Measurements from ENCODE around the gene XYLT1. TPM values are rescaled to one million over a fixed set of nuclear protein-coding genes. Genes with fewer than 3 reads are reported as not detected.
A peak's percentile ranks its signal among the peaks of the same experiment; 100 is the strongest.

Gene XYLT1
- total RNA-seq, 1 donor from 2014 or later = 1.4 TPM

GRCh38 chr16:17117906-17118577 lies 352.7 kb downstream of the XYLT1 start:
- no peak for DNase-seq (ENCODE audit: low read depth)

DNA sequence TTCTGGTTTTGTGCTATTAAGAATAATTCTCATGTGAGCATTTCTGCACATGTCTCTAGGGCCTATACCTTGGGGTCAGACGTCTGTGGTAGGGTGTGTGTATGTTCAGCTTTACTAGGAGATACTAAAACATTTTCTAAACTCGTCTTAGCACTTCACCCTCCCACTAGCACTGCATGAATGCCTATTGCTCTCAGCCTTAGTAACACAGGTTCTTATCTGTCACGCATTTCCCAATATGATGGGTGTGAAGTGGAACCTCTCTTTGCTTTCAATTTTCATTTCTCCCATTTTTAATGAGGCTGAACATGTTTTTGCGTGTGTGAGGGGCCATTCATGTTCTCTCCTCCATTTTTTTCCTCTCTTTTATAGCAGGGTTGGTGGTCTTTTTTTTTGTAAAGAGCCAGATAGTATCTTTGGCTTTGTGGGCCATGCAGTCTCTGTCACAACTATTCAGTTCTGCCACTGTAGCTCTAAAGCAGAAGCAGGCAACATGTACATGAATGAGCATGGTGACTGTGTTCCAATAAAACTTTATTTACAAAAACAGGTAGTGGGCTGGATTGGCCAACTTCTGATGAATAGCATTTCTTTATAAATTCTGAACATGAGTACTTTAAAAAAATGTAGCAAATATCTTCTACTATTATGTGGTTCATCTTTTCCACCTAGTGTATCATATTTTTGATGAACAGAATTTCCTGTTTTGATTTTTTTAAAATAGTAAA lies 354.0 kb downstream of the XYLT1 start:
- DNase-seq (ENCODE audit: low read depth) = no peak

DNA sequence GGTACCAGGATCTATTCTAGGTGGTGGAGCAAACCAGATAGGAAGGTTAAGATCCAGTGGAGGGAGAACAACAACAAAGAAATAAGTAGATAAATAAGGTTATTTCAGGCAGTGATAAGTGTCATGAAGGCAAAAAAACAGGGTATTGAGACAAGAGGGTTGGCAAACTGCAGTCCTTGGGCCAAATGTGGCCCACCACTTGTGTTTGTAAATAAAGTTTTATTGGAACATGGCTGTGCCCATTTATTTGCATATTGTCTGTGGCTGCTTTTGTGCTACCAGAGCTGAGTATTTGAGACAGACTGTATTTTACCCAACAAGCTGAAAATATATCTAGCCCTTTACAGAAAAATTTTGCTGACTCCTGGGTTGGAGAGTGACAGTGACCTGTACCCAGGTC lies 361.3 kb downstream of the XYLT1 start:
- no peak for DNase-seq (ENCODE audit: low read depth)

DNA sequence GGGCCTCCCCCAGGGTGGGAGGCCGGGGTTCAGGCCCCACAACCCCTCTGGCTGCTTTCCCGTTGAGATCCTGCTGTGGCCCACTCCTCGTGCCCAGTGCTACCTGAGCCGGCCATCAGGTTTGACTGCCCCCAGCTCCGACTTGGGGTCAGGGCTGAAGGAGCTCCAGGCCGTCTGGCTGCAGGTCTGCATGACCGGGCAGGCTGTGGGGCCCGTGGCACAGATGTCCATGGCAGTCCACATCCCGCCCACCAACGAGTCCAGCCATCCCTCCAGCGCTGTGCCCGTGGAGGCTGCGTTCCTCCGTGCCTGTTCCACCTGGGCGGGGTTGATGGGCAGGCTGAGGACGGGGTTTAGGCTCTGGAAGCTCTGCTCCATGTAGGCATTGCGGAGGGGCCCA lies 362.2 kb downstream of the XYLT1 start:
- no peak for DNase-seq (ENCODE audit: low read depth)

- DNase-seq (ENCODE audit: low read depth) = no peak
Observed at GRCh38 chr16:17107450-17107849, 363.3 kb downstream of the XYLT1 start.

- no peak for DNase-seq (ENCODE audit: low read depth)
Observed at GRCh38 chr16:17106243-17106791, 364.4 kb downstream of the XYLT1 start.

- DNase-seq (ENCODE audit: low read depth) = peak; percentile 66
Observed at GRCh38 chr16:17105239-17105797, 365.4 kb downstream of the XYLT1 start.

GRCh38 chr16:17104654-17105053 lies 366.1 kb downstream of the XYLT1 start:
- peak; percentile 35 for DNase-seq (ENCODE audit: low read depth)

DNA sequence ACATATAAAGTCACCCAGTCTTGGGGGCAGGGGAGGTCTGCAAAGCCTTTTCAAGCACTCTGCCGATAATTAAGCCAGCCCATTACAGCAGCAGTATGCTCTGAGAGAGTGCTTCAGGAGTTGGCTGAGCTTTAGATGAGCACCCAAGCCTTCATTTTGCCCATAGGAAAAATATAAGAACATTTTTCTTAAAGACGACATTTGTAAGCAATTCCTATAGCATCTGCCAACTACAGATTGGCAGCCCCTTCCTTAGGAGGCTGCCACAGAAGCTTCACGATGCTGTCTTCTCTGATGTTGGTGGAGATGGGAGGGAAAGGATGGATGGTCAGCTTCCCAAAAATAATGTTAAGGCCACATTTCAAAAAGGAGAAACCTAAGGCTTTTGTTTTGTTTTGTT lies 367.5 kb downstream of the XYLT1 start:
- DNase-seq (ENCODE audit: low read depth) = no peak

DNA sequence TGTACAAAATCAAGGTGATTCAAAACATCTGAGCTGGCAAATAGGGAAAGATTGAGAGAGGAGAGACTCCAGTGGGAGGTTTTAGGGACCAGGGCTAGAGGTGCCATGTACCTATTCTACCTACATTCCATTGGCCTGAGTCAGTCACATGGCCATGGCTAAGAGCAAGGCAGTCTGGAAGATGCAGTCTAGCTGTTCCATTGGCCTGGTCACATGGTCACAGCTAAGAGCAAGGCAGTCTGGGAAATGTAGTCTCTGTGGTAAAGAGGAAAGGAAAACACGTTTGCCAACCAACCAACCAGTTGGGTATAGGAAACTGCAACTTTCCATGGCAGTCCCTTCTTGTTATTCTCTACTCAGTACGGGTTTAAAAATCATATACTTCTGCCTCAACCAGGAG lies 369.1 kb downstream of the XYLT1 start:
- DNase-seq (ENCODE audit: low read depth) = no peak

- DNase-seq (ENCODE audit: low read depth) = no peak
Observed at GRCh38 chr16:17098685-17099084, 372.1 kb downstream of the XYLT1 start.

DNA sequence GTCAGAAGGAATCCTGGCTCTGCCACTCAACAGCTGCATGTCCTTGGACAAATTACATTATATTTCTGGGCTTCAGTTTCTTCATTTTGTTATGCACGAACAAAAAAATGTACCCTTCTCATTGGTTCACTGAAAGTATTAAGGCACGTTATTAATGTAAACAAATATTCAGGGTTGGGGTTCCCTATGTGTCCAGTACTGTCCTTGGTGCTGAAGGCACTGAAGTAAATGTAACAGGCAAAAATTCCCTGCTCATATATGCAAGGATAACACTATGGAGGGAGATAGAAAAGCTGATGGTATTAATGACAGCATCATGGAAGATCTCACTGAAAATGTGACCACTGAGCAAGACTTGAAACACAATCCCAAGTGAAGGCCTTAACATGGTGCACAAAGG lies 386.6 kb downstream of the XYLT1 start:
- DNase-seq (ENCODE audit: low read depth) = no peak

- no peak for DNase-seq (ENCODE audit: low read depth)
Observed at GRCh38 chr16:17083628-17084027, 387.1 kb downstream of the XYLT1 start.

- DNase-seq (ENCODE audit: low read depth) = no peak
Observed at GRCh38 chr16:17082095-17082882, 388.5 kb downstream of the XYLT1 start.

DNA sequence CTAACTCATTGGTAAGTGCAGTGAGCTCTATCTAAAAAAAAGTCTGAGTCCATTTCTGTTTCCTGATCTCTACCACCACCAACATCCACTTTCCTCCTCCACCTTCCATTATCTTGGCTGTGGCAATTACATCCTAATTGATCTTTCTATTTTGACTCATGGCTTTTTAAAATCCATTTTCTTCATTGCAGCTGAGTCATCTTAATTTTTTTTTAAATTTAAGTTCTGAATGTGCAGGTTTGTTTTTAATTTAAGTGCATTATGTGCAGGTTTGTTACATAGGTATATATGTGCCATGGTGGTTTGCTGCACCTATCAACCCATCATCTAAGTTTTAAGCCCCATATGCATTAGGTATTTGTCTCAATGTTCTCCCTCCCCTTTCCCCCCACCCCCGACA lies 390.7 kb downstream of the XYLT1 start:
- no peak for DNase-seq (ENCODE audit: low read depth)

GRCh38 chr16:17078931-17079631 lies 391.7 kb downstream of the XYLT1 start:
- DNase-seq (ENCODE audit: low read depth) = no peak

- DNase-seq (ENCODE audit: low read depth) = no peak
Observed at GRCh38 chr16:17076818-17077498, 393.8 kb downstream of the XYLT1 start.

- no peak for DNase-seq (ENCODE audit: low read depth)
Observed at GRCh38 chr16:17076092-17076754, 394.5 kb downstream of the XYLT1 start.

DNA sequence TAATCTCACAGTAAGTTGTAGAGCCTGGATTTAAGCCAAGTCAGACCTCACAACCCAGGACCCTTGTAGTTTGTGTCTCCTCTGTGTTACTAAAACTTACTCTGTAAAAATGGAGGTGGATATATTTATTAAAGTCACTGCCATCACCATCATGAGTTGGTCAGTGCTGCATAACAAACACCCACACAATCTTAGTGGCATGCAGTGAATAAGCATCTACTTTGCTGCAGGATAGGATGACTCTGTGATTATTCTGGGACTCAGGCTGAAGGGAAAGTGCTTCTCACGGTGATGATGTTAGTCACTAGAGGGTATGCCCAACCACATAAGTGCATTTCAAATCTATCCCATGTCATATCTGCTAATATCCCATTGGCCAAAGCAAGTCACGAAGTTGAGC lies 398.7 kb downstream of the XYLT1 start:
- DNase-seq (ENCODE audit: low read depth) = no peak

Data from myocyte (in vitro differentiated cells).